RWPE2 (cell line): ENCODE results near the gene ST8SIA1.

Experiments
- ATAC-seq: fragments of 200-7000 bp; cut with Tn5 transposase; 3 replicates; pipeline ENCODE4 v1.9.1; 2021; ENCODE audit warnings: low read depth
- DNase-seq: peaks from one replicate; pipeline ENCODE4 v3.0.0-alpha.2; 2020; ENCODE audit warnings: low spot score
- H3K27ac ChIP-seq: fragments of 450-650 bp; 2 replicates; pipeline ENCODE4 v1.5.1; 2017; ENCODE audit warnings: mild to moderate bottlenecking; ENCODE audit not compliant: poor library complexity, severe bottlenecking
- H3K27me3 ChIP-seq: fragments of 250-450 bp; sonication (Bioruptor Pico); 2 replicates; pipeline ENCODE4 v1.5.1; 2021; ENCODE audit warnings: mild to moderate bottlenecking, moderate library complexity; ENCODE audit not compliant: insufficient read depth, poor library complexity, severe bottlenecking
- H3K36me3 ChIP-seq: fragments of 250-450 bp; sonication (Bioruptor Pico); 2 replicates; pipeline ENCODE4 v1.5.1; 2020; ENCODE audit warnings: low read depth, mild to moderate bottlenecking, moderate library complexity
- H3K4me1 ChIP-seq: fragments of 250-450 bp; sonication (Bioruptor Pico); 2 replicates; pipeline ENCODE4 v1.5.1; 2021; ENCODE audit warnings: mild to moderate bottlenecking, moderate library complexity; ENCODE audit not compliant: insufficient read depth, poor library complexity, severe bottlenecking
- H3K4me3 ChIP-seq: fragments of 250-450 bp; sonication (Bioruptor Pico); 2 replicates; pipeline ENCODE4 v1.5.1; 2021; ENCODE audit warnings: mild to moderate bottlenecking, moderate library complexity; ENCODE audit not compliant: severe bottlenecking
- H3K9me3 ChIP-seq: fragments of 250-450 bp; sonication (Bioruptor Pico); 2 replicates; pipeline ENCODE4 v1.5.1; 2021; ENCODE audit warnings: mild to moderate bottlenecking, moderate library complexity; ENCODE audit not compliant: severe bottlenecking
- CTCF ChIP-seq: fragments of 450-650 bp; IDR thresholded peaks from one replicate; pipeline ENCODE4 v1.5.1; 2017; ENCODE audit warnings: mild to moderate bottlenecking, moderate library complexity; ENCODE audit not compliant: poor library complexity, severe bottlenecking

ST8SIA1 gene

GRCh38 chr12:22254478-22254877, 80.0 kb downstream of the ST8SIA1 start:
- TF ChIP-seq CTCF, result no peak
- H3K27ac ChIP-seq, result no peak overlapping the region
- ATAC-seq, result no peak

GRCh38 chr12:22252057-22252456, 82.5 kb downstream of the ST8SIA1 start:
- H3K4me3 ChIP-seq, result no peak overlapping the region
- no peaks in the 10 kb centered on the region for H3K36me3 ChIP-seq
- H3K9me3 ChIP-seq, result no peaks in the 10 kb centered on the region
- no peaks in the 10 kb centered on the region for H3K27me3 ChIP-seq
- ATAC-seq (no peak), DNase-seq (no peak)
- no peak for TF ChIP-seq CTCF
- H3K4me1 ChIP-seq, result no peaks in the 10 kb centered on the region
- H3K27ac ChIP-seq, result no peak overlapping the region

More at GRCh38 chr12:22254478-22254877, 80.0 kb downstream of the ST8SIA1 start:
- DNase-seq, result no peak
- no peaks in the 10 kb centered on the region for H3K27me3 ChIP-seq
- no peaks in the 10 kb centered on the region for H3K9me3 ChIP-seq
- no peaks in the 10 kb centered on the region for H3K4me1 ChIP-seq
- no peaks in the 10 kb centered on the region for H3K36me3 ChIP-seq
- no peak overlapping the region for H3K4me3 ChIP-seq

GRCh38 chr12:22250762-22251161, 83.7 kb downstream of the ST8SIA1 start:
- H3K27me3 ChIP-seq, result no peaks in the 10 kb centered on the region
- H3K27ac ChIP-seq, result no peak overlapping the region
- no peak for TF ChIP-seq CTCF
- no peaks in the 10 kb centered on the region for H3K4me1 ChIP-seq
- H3K36me3 ChIP-seq, result no peaks in the 10 kb centered on the region
- DNase-seq, result no peak
- no peak overlapping the region for H3K4me3 ChIP-seq
- H3K9me3 ChIP-seq, result no peaks in the 10 kb centered on the region
- no peak for ATAC-seq

- H3K4me1 ChIP-seq, result no peaks in the 10 kb centered on the region
- H3K27ac ChIP-seq, result no peak overlapping the region
- no peak for TF ChIP-seq CTCF
- ATAC-seq (no peak), DNase-seq (no peak)
- H3K4me3 ChIP-seq, result no peak overlapping the region
- no peaks in the 10 kb centered on the region for H3K36me3 ChIP-seq
- H3K27me3 ChIP-seq, result no peaks in the 10 kb centered on the region
- no peaks in the 10 kb centered on the region for H3K9me3 ChIP-seq
Observed at GRCh38 chr12:22248571-22249115, 85.9 kb downstream of the ST8SIA1 start.

- no peak overlapping the region for H3K27ac ChIP-seq
- no peaks in the 10 kb centered on the region for H3K27me3 ChIP-seq
- H3K4me3 ChIP-seq, result no peak overlapping the region
- ATAC-seq (no peak), DNase-seq (no peak)
- no peaks in the 10 kb centered on the region for H3K36me3 ChIP-seq
- TF ChIP-seq CTCF, result no peak
- H3K9me3 ChIP-seq, result no peaks in the 10 kb centered on the region
- no peaks in the 10 kb centered on the region for H3K4me1 ChIP-seq
Observed at GRCh38 chr12:22248121-22248520, 86.4 kb downstream of the ST8SIA1 start.
